Osteocyte (in vitro differentiated cells): ENCODE results near the gene TLCD3B. TPM values are rescaled to one million over a fixed set of nuclear protein-coding genes. Genes with fewer than 3 reads are reported as not detected.
A peak's percentile ranks its signal among the peaks of the same experiment; 100 is the strongest.

ENCODE experiments used
- DNase-seq: peaks from one replicate; pipeline ENCODE4 v3.0.0; 2021; ENCODE audit warnings: mixed read lengths; ENCODE audit not compliant: unreplicated experiment; ENCODE audit errors: extremely low spot score
- H3K27ac Mint-ChIP-seq: one replicate; pipeline ENCODE4 v1.8.0; 2021; ENCODE audit warnings: mild to moderate bottlenecking, mixed read lengths; ENCODE audit not compliant: unreplicated experiment
- H3K27me3 Mint-ChIP-seq: one replicate; pipeline ENCODE4 v1.8.0; 2021; ENCODE audit warnings: mixed read lengths; ENCODE audit not compliant: unreplicated experiment
- H3K36me3 Mint-ChIP-seq: one replicate; pipeline ENCODE4 v1.8.0; 2021; ENCODE audit warnings: mixed read lengths; ENCODE audit not compliant: unreplicated experiment
- H3K4me1 Mint-ChIP-seq: one replicate; pipeline ENCODE4 v1.8.0; 2021; ENCODE audit warnings: mixed read lengths; ENCODE audit not compliant: unreplicated experiment
- H3K4me3 Mint-ChIP-seq: one replicate; pipeline ENCODE4 v1.8.0; 2021; ENCODE audit warnings: mild to moderate bottlenecking, moderate library complexity, mixed read lengths; ENCODE audit not compliant: unreplicated experiment
- H3K9me3 Mint-ChIP-seq: one replicate; pipeline ENCODE4 v1.8.0; 2021; ENCODE audit warnings: mixed read lengths; ENCODE audit not compliant: unreplicated experiment
- total RNA-seq: library from RNA; stranded (reverse); gene quantifications from 2 replicates; pipeline ENCODE4 v1.2.1, GENCODE V29; 2021
- TF ChIP-seq, protein P1 (sequence below): fragments of 200-600 bp; sonication (generic); IDR thresholded peaks from 2 replicates; pipeline ENCODE4 v1.5.0; 2021; ENCODE audit warnings: antibody characterized with exemption, mild to moderate bottlenecking, moderate library complexity

TLCD3B gene
- total RNA-seq, 1 donor from 2014 or later = 0.32 TPM

DNA sequence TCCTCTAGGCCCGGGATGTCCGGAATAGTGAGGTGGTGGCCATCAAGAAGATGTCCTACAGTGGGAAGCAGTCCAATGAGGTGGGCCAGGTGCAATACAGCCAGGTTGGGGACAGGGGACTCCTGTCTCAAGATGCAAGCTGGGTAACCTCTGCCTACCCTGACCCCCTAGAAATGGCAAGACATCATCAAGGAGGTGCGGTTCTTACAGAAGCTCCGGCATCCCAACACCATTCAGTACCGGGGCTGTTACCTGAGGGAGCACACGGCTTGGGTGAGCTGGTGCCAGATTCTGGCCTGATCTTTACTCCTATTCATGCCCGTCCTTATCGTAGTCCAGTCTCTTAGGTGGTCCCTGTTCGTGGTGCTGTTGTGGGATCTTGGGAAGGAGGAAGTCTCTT is 53.0 kb downstream of the TLCD3B start:
- peaks cover 30% of the 10 kb centered on the region for H3K4me1 Mint-ChIP-seq
- H3K27me3 Mint-ChIP-seq = no peaks in the 10 kb centered on the region

DNA sequence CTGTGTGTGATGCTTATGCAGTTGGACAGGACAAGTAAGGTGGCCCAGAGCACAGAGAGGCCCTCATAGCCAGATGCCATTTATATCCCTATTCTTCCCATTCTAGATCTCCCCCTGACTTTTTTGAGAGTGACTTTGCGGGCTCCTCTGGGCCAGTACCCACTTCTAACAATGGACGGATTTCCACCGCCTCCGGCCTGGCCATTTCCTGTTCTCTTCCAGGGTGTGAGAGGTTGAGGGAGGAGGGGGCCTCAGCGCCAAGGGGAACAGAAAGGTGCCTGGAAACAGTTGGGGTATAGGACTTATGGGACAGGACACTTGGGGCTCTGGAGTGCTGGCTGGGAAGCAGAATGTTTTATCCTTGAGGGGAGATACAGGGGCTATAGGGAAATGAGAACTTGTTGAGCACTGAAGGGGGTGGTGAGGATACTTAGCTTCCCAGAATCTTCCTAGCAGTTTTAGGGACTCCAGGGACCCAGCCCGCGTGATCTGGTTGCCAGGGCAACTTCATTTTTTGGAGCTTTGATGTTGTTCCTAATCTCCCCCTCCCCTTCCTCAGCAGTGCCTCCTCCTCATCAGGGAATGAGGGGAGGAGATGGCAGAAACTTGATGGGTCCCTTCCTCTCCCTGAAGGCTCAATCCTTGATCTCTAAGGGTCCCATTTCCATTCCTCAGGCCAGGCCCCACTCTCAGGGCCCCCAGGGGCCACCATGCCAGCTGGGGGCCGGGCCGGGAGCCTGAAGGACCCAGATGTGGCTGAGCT is 53.8 kb downstream of the TLCD3B start:
- DNase-seq = no peak
- Mint-ChIP-seq H3K27me3 (no peaks in the 10 kb centered on the region), H3K4me3 (no peak overlapping the region), H3K4me1 (peaks cover 30% of the 10 kb centered on the region), H3K27ac (no peak overlapping the region), H3K36me3 (peaks cover 32% of the 10 kb centered on the region), H3K9me3 (no peaks in the 10 kb centered on the region)
- TF ChIP-seq, protein P1, sequence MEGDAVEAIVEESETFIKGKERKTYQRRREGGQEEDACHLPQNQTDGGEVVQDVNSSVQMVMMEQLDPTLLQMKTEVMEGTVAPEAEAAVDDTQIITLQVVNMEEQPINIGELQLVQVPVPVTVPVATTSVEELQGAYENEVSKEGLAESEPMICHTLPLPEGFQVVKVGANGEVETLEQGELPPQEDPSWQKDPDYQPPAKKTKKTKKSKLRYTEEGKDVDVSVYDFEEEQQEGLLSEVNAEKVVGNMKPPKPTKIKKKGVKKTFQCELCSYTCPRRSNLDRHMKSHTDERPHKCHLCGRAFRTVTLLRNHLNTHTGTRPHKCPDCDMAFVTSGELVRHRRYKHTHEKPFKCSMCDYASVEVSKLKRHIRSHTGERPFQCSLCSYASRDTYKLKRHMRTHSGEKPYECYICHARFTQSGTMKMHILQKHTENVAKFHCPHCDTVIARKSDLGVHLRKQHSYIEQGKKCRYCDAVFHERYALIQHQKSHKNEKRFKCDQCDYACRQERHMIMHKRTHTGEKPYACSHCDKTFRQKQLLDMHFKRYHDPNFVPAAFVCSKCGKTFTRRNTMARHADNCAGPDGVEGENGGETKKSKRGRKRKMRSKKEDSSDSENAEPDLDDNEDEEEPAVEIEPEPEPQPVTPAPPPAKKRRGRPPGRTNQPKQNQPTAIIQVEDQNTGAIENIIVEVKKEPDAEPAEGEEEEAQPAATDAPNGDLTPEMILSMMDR = no peak

More for the DNA sequence above, 53.0 kb downstream of the TLCD3B start:
- DNase-seq = no peak
- Mint-ChIP-seq H3K4me3 (no peak overlapping the region), H3K27ac (no peak overlapping the region), H3K36me3 (peaks cover 34% of the 10 kb centered on the region), H3K9me3 (no peaks in the 10 kb centered on the region)
- TF ChIP-seq, protein P1 = no peak

DNA sequence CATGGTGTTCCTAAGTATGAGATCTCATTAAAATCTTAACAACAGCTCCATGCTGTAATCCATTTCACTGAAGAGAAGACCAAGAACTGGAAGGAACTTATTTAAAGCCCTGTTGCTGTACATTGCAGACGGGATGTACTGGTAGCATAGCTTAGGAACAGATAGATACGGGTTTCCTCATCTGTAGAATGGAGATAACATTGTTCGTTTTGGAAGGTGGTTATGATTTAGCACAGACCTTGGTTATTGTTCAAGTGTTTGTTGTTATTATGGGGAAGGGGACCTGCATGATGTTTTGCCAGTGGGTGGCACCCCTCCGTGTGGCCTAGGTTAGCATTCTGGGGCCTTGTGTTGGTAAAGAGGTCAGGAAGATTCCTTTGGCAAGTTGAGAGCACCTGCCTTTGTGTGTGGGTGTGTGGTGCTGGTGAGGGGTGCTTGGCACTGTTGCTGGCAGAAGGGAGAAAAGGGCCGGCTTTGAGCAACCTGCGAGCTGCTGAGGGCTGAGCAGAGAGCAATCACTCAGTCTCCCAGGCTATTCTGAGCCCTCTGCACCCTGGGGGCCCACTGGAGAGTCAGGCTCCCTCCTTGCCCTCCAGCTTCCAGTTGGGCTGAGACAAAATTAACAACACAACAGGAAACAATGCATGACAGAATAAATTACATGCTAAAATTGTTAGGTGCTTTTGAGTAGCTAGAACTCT is 55.1 kb downstream of the TLCD3B start:
- peak overlapping the region; percentile 98 for H3K4me3 Mint-ChIP-seq
- DNase-seq = no peak
- TF ChIP-seq, protein P1 = no peak
- peaks cover 26% of the 10 kb centered on the region for H3K36me3 Mint-ChIP-seq
- H3K4me1 Mint-ChIP-seq = peaks cover 30% of the 10 kb centered on the region
- H3K9me3 Mint-ChIP-seq = no peaks in the 10 kb centered on the region
- peak overlapping the region; percentile 65 for H3K27ac Mint-ChIP-seq
- no peaks in the 10 kb centered on the region for H3K27me3 Mint-ChIP-seq

DNA sequence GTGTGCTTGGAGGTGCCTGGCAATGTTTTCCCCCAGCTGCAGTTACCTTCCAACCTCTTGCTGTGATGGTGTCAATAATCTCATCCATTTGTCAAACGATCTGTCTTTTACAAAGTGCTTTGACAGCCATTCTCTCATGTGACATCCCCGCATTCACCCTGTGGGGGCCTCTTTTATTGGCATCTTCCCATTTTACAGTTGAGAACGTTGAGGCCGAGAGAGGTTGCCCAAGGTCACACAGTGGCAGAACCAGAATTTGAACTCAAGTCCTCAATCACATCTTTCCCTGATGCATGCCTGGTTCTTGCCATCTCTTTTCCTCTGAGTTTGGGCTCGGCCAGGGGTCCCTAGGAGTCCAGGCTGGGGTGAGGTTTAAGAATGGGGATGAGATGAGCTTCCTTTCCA is 55.9 kb downstream of the TLCD3B start:
- peaks cover 21% of the 10 kb centered on the region for H3K36me3 Mint-ChIP-seq
- peak overlapping the region; percentile 98 for H3K4me3 Mint-ChIP-seq
- no peak for DNase-seq
- peak overlapping the region; percentile 94 for H3K27ac Mint-ChIP-seq
- TF ChIP-seq, protein P1 = no peak
- peaks cover 30% of the 10 kb centered on the region for H3K4me1 Mint-ChIP-seq
- no peaks in the 10 kb centered on the region for H3K9me3 Mint-ChIP-seq
- H3K27me3 Mint-ChIP-seq = no peaks in the 10 kb centered on the region

Other genes starting within 250 kb of the TLCD3B start
- gene KIF22, start 240.5 kb downstream of the TLCD3B start, total RNA-seq = 20.0 and 23.0 TPM in 2 replicates
- 304 and 305 TPM in 2 replicates for gene MAZ, start 224.7 kb downstream of the TLCD3B start, total RNA-seq
- 8.8 and 13.4 TPM in 2 replicates for gene PRRT2, start 219.1 kb downstream of the TLCD3B start, total RNA-seq
- gene PAGR1, start 215.1 kb downstream of the TLCD3B start, total RNA-seq = 26.4 and 29.1 TPM in 2 replicates
- 150 and 157 TPM in 2 replicates for gene MVP, start 210.8 kb downstream of the TLCD3B start, total RNA-seq
- gene CDIPT, start 168.0 kb downstream of the TLCD3B start, total RNA-seq = 104 and 108 TPM in 2 replicates
- gene SEZ6L2, start 131.7 kb downstream of the TLCD3B start, total RNA-seq = 17.6 and 19.3 TPM in 2 replicates
- gene ASPHD1, start 130.8 kb downstream of the TLCD3B start, total RNA-seq = 1.0 and 1.2 TPM in 2 replicates
- 20.5 and 22.3 TPM in 2 replicates for gene KCTD13, start 105.0 kb downstream of the TLCD3B start, total RNA-seq
- gene TMEM219, start 69.2 kb downstream of the TLCD3B start, total RNA-seq = 119 and 139 TPM in 2 replicates
- 44.4 and 48.8 TPM in 2 replicates for gene TAOK2, start 57.4 kb downstream of the TLCD3B start, total RNA-seq
- gene HIRIP3, start 35.7 kb downstream of the TLCD3B start, total RNA-seq = 11.5 and 12.5 TPM in 2 replicates
- 72.4 and 77.0 TPM in 2 replicates for gene INO80E, start 35.0 kb downstream of the TLCD3B start, total RNA-seq
- 1.3 TPM in 2 replicates for gene DOC2A, start 20.2 kb downstream of the TLCD3B start, total RNA-seq
- gene C16orf92, start 8.1 kb downstream of the TLCD3B start, total RNA-seq = not detected in 2 replicates
- gene ALDOA, start 34.5 kb upstream of the TLCD3B start, total RNA-seq = 750 and 765 TPM in 2 replicates
- 101 and 102 TPM in 2 replicates for gene PPP4C, start 44.7 kb upstream of the TLCD3B start, total RNA-seq
- 0.63 and 0.75 TPM in 2 replicates for gene TBX6, start 60.7 kb upstream of the TLCD3B start, total RNA-seq
- gene YPEL3, start 64.9 kb upstream of the TLCD3B start, total RNA-seq = 83.6 and 93.3 TPM in 2 replicates
- 3.2 and 3.6 TPM in 2 replicates for gene GDPD3, start 82.3 kb upstream of the TLCD3B start, total RNA-seq
- 52.9 and 59.0 TPM in 2 replicates for gene MAPK3, start 91.9 kb upstream of the TLCD3B start, total RNA-seq
- gene CORO1A, start 152.3 kb upstream of the TLCD3B start, total RNA-seq = 0.97 and 3.2 TPM in 2 replicates
- 64.5 and 73.2 TPM in 2 replicates for gene BOLA2B, start 162.4 kb upstream of the TLCD3B start, total RNA-seq
- 20.0 and 34.1 TPM in 2 replicates for gene SLX1A, start 162.6 kb upstream of the TLCD3B start, total RNA-seq
- gene SULT1A3, start 168.0 kb upstream of the TLCD3B start, total RNA-seq = 14.9 and 16.3 TPM in 2 replicates
- 10.0 and 22.9 TPM in 2 replicates for gene NPIPB13, start 217.2 kb upstream of the TLCD3B start, total RNA-seq